Mucosa of stomach (tissue), 1 donor: ENCODE results near the gene PTPRK.

ENCODE experiments used
- H3K27me3 ChIP-seq: one replicate; pipeline ENCODE4 v1.7.0; 2013; ENCODE audit warnings: mild to moderate bottlenecking, low read length; ENCODE audit not compliant: control insufficient read depth, insufficient read depth
- H3K36me3 ChIP-seq: one replicate; pipeline ENCODE4 v1.7.0; 2013; ENCODE audit warnings: low read length; ENCODE audit not compliant: control insufficient read depth, insufficient read depth
- H3K4me1 ChIP-seq: one replicate; pipeline ENCODE4 v1.7.0; 2013; ENCODE audit warnings: mild to moderate bottlenecking, low read length; ENCODE audit not compliant: control insufficient read depth, insufficient read depth
- H3K4me3 ChIP-seq: one replicate; pipeline ENCODE4 v1.7.0; 2013; ENCODE audit warnings: low read length
- H3K9ac ChIP-seq: one replicate; pipeline ENCODE4 v1.7.0; 2013; ENCODE audit warnings: mild to moderate bottlenecking, low read length, moderate library complexity
- H3K9me3 ChIP-seq: one replicate; pipeline ENCODE4 v1.7.0; 2013; ENCODE audit warnings: mild to moderate bottlenecking, low read length, moderate library complexity; ENCODE audit not compliant: control insufficient read depth
- donor health status: Pancreatic carcinoma.

PTPRK gene

DNA sequence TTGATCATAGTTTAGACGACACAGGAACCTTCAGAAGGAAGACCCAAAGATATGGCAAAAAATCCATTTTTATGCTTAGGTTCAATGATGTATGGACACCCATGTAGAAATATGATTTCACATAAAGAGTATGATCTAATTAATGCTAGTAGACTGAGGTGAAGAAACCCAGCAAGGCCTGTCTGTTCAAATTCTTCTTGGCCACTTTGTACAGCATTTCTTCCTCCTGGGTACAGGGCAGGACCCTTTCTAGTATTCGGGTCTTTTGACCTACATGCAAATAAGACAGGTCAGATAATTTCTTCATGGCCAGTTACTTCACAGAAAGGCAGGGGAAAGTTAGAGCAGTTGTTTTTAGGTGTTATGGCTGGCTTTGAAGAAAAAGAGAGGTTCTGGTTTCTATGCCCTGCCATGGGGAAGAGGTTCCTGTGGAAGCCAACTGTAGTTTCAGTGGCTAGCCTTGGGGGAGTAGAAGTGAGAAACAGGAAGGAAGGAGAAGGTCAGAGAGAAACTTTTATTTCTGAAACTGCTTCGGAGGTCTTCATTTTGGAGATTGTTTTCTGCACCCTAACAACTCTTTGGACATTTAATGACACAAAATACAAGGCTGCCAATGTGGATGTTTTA lies 208.3 kb downstream of the PTPRK start:
- H3K27me3 ChIP-seq, result no peaks in the 10 kb centered on the region
- peaks cover 3% of the 10 kb centered on the region for H3K4me1 ChIP-seq
- no peak overlapping the region for H3K9ac ChIP-seq
- no peak overlapping the region for H3K4me3 ChIP-seq
- no peaks in the 10 kb centered on the region for H3K9me3 ChIP-seq
- no peaks in the 10 kb centered on the region for H3K36me3 ChIP-seq

DNA sequence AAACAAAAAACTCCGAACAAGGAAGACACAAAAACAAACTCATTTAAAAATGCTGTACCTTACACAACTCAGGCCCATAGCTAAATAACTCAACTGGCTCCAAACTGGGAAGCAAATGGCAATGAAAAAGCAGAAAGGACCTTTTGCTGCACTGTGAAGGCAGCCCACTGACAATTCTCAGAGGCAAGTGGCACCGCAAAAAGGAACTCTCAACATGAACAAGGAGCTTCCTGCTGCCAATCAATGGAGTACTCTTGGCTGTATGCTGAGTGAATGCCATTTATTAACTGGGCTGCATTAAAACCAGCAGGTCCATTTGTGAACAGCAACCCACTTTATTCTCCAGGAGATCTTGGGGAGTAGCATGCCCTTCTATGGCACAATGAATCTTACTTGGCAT lies 209.9 kb downstream of the PTPRK start:
- H3K9ac ChIP-seq, result no peak overlapping the region

DNA sequence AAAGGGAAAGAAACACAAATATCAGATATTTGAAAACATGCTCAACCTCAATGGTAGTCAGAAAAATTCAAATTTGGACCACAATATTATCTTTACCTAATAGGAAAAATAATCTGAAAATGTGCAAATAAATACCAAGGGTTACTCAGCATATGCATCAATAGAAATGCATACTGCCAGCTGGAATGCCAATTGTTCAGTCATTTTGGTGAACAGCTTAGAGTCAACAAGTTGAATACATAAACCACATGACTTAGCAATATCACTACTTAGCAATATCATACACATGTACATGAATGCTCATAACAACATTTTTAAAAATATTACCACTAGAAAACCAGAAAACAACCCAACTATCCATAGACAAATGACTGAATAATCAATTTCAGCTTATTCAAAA lies 212.7 kb downstream of the PTPRK start:
- no peaks in the 10 kb centered on the region for H3K27me3 ChIP-seq
- H3K4me1 ChIP-seq, result peaks cover 3% of the 10 kb centered on the region
- no peaks in the 10 kb centered on the region for H3K36me3 ChIP-seq
- no peak overlapping the region for H3K4me3 ChIP-seq
- no peak overlapping the region for H3K9ac ChIP-seq
- H3K9me3 ChIP-seq, result no peaks in the 10 kb centered on the region

More for the DNA sequence above, 209.9 kb downstream of the PTPRK start:
- no peaks in the 10 kb centered on the region for H3K27me3 ChIP-seq
- no peak overlapping the region for H3K4me3 ChIP-seq
- no peaks in the 10 kb centered on the region for H3K36me3 ChIP-seq
- H3K9me3 ChIP-seq, result no peaks in the 10 kb centered on the region
- peaks cover 3% of the 10 kb centered on the region for H3K4me1 ChIP-seq

DNA sequence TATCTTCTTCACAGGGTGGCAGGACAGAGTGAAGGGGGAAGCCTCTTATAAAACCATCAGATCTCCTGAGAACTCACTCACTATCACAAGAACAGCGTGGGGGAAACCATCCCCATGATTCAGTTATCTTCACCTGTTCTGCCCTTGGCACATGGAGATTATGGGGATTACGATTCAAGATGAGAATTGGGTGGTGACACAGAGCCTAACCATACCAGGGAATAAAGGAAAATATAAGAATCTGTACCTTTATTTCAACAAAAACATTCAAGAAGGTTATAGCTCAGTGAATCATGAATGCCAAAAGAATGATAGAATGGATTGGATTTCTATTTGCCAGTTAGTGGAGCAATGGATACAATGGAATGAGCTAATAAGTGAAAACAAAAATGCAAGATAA lies 214.4 kb downstream of the PTPRK start:
- peaks cover 3% of the 10 kb centered on the region for H3K4me1 ChIP-seq
- H3K4me3 ChIP-seq, result no peak overlapping the region
- no peaks in the 10 kb centered on the region for H3K36me3 ChIP-seq
- no peak overlapping the region for H3K9ac ChIP-seq
- H3K27me3 ChIP-seq, result no peaks in the 10 kb centered on the region
- H3K9me3 ChIP-seq, result no peaks in the 10 kb centered on the region

DNA sequence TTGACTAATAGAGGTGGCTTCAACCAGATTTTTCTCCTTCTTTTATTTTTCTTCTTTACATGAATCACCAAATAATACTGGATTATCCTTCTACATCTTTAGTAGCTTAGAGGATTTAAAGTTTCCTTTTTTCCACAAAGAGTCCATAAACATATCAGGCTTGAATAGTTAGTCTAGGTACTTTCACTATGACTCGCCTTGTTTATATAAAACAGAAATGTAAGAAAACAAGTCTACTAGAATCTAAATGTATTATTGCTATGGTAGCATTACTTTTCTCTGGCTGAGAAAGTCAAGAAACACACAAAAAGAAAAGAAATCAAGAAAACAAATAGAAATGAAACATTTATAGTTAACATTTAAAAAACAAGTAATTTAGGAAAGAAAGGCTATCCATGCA lies 215.2 kb downstream of the PTPRK start:
- H3K4me1 ChIP-seq, result peaks cover 3% of the 10 kb centered on the region
- H3K27me3 ChIP-seq, result no peaks in the 10 kb centered on the region
- no peak overlapping the region for H3K4me3 ChIP-seq
- no peaks in the 10 kb centered on the region for H3K36me3 ChIP-seq
- H3K9ac ChIP-seq, result no peak overlapping the region
- H3K9me3 ChIP-seq, result no peaks in the 10 kb centered on the region

DNA sequence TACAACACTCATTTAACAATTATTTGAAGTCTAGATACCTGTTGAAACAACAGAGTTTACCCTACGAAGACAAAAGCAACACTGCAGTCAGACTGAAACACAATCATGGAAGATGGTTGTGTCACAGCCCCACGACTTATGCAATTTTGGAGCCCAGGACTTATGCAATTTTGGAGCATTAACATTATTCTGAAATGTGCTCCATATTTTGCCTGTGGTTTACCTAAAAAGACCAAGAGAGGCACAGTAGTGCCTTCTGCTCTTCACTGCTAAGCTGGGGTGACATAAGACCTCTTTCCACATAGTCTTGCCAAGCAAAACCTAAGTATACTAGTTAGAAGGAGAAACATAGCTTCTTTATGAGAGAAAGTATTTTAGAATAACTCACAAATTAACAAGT lies 216.5 kb downstream of the PTPRK start:
- no peak overlapping the region for H3K4me3 ChIP-seq
- H3K27me3 ChIP-seq, result no peaks in the 10 kb centered on the region
- H3K9me3 ChIP-seq, result no peaks in the 10 kb centered on the region
- no peak overlapping the region for H3K9ac ChIP-seq
- H3K4me1 ChIP-seq, result no peaks in the 10 kb centered on the region
- H3K36me3 ChIP-seq, result no peaks in the 10 kb centered on the region

DNA sequence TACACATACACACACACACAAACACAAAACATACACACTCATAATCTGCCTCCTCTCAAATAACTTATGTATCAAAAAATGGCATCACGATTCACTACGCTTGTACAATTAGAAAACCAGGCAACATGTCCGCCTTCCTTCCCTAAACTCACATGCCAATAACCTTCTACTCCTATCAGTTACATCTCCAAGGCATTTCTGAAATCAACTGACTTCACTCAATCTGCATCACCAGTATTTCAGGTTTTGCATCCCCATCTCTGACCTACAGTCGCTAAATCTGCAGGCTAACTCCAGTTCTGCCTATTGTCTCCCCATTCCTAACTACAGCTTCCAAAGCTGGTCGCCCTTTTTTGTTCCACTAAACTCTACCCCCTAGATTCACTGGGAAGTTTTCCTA lies 217.5 kb downstream of the PTPRK start:
- no peak overlapping the region for H3K9ac ChIP-seq
- no peaks in the 10 kb centered on the region for H3K36me3 ChIP-seq
- H3K4me1 ChIP-seq, result no peaks in the 10 kb centered on the region
- no peaks in the 10 kb centered on the region for H3K27me3 ChIP-seq
- H3K4me3 ChIP-seq, result no peak overlapping the region
- H3K9me3 ChIP-seq, result no peaks in the 10 kb centered on the region

DNA sequence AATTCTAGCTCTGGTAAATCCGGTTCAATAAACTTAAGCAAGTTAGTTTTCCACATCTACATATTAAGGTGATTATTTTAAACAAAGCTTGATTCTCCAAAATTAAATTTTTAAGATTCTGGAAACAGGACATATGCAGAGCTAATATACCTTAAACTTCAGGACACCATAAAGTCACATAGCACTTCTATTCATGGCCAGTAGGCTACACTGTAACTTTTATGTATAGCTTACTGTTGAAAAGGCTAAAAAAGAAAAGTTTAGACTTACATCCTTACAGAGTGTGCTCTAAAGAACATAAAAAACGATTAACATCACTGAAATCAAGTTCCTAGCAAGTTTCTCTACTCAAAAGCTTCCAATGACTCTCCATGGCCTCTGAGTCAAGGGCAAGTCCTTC lies 224.7 kb downstream of the PTPRK start:
- no peak overlapping the region for H3K9ac ChIP-seq
- no peaks in the 10 kb centered on the region for H3K9me3 ChIP-seq
- H3K4me3 ChIP-seq, result no peak overlapping the region
- no peaks in the 10 kb centered on the region for H3K36me3 ChIP-seq
- no peaks in the 10 kb centered on the region for H3K27me3 ChIP-seq
- no peaks in the 10 kb centered on the region for H3K4me1 ChIP-seq

DNA sequence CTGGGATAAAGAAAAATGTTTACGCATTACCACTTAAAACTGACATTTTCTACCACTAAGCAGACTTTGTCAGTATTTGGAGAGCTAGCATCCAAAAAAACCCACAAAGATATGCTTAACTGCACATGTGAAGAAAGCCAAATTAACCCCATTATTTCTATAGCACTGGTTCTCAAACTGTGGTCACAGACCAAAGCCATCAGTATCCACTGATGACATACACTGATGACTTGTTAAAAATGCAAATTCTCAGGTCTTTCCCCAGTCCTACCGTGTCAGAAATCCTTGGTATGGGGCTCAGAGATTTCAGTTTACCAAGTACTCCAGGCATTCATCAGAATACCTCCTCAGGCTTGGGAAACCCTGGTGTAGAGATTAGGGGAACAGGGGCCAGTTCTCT lies 230.2 kb downstream of the PTPRK start:
- H3K27me3 ChIP-seq, result no peaks in the 10 kb centered on the region
- no peak overlapping the region for H3K9ac ChIP-seq
- no peaks in the 10 kb centered on the region for H3K4me1 ChIP-seq
- H3K9me3 ChIP-seq, result no peaks in the 10 kb centered on the region
- no peaks in the 10 kb centered on the region for H3K36me3 ChIP-seq
- H3K4me3 ChIP-seq, result no peak overlapping the region

DNA sequence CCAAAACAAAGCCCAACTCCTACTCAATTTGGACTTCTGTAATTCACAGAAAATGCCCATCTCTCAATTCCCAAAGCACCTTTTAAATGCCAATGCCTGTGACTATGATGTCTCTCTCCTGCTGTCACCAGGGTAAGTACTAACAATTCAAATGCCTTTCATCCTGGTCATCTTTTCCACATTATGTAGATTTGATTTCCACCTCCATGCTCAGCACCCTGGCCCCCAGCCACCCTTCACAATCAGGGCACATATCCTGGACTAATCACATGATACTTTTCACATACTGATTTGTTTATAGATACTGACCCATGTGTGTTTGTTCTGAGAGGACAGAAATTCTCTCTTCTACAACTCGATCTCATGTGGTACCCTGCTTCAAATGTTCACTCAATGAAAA lies 236.3 kb downstream of the PTPRK start:
- H3K9ac ChIP-seq, result no peak overlapping the region

DNA sequence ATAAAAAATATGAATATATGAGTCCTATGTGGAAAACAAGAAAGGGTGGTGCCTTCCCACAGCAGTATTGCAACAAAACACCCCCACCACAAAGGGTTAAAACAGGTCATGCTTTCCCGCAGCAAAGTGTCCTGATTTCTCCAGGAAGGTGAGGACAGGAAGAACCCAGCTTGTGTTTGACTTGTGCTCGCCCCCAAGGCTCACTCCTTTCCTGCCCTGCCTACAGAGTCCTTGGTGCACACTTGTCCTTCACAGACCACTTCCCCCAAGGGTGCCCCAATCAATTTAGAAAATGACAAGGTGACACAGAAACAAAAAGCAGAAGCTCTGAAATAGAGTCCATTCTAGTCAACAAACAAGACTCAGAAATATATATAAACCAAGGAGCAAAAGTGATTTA lies 237.4 kb downstream of the PTPRK start:
- no peaks in the 10 kb centered on the region for H3K27me3 ChIP-seq
- no peaks in the 10 kb centered on the region for H3K9me3 ChIP-seq
- H3K4me3 ChIP-seq, result no peak overlapping the region
- H3K4me1 ChIP-seq, result peaks cover 13% of the 10 kb centered on the region
- H3K36me3 ChIP-seq, result no peaks in the 10 kb centered on the region
- H3K9ac ChIP-seq, result no peak overlapping the region

More for the DNA sequence above, 236.3 kb downstream of the PTPRK start:
- Histone ChIP-seq H3K27me3 (no peaks in the 10 kb centered on the region), H3K36me3 (no peaks in the 10 kb centered on the region), H3K4me3 (no peak overlapping the region), H3K4me1 (peaks cover 13% of the 10 kb centered on the region), H3K9me3 (no peaks in the 10 kb centered on the region)

DNA sequence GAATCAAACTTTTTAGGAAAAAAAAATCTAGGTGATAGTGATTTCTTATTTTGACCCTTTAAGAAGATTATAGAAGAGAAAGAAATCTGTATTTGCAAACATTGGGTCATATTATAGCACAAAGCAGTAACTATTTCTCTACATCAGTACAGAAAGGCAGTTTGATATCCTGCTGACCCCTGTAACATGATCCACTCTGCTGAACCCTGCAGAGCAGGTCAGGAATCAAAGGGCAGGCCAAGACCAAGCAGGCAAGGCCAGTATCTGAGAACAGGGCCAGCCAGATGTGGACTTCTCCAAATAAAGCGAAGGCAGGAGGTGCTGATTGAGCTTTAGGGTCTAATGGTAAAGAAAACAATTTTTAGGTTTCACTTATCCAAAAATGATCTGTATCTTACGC lies 239.4 kb downstream of the PTPRK start:
- Histone ChIP-seq H3K4me3 (no peak overlapping the region), H3K9ac (no peak overlapping the region), H3K9me3 (no peaks in the 10 kb centered on the region)

DNA sequence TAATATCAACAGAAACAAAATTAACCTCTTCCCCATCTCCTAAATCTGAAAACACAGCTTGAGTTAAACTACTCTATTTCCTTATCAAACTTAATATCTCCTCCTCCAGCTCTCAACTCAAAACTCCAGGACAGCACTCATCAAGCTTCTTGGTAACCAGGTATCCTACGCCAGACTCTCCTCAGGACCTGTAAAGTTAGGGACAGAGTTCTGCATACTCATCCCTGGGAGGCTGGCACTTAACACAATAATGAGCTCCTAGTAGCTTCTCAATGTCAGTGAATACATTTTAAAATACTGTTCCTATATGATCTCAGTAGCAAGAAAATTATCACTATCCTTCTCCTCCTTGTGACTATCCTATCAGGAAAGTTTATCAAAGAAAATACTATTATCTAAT lies 240.3 kb downstream of the PTPRK start:
- H3K36me3 ChIP-seq, result no peaks in the 10 kb centered on the region
- no peaks in the 10 kb centered on the region for H3K27me3 ChIP-seq
- H3K9ac ChIP-seq, result no peak overlapping the region
- H3K9me3 ChIP-seq, result no peaks in the 10 kb centered on the region
- no peak overlapping the region for H3K4me3 ChIP-seq
- H3K4me1 ChIP-seq, result peaks cover 13% of the 10 kb centered on the region

More for the DNA sequence above, 239.4 kb downstream of the PTPRK start:
- Histone ChIP-seq H3K4me1 (peaks cover 13% of the 10 kb centered on the region), H3K27me3 (no peaks in the 10 kb centered on the region), H3K36me3 (no peaks in the 10 kb centered on the region)
